HEK293 (cell line): ENCODE results near the gene GCNT4.

Source experiments
- KLF16 ChIP-seq: fragments of 450-650 bp; formaldehyde crosslinking; IDR thresholded peaks from 2 replicates; pipeline ENCODE4 v1.5.1; 2017; ENCODE audit warnings: missing biosample characterization, missing genetic modification characterization
- ZNF24 ChIP-seq: fragments of 450-650 bp; formaldehyde crosslinking; IDR thresholded peaks from 2 replicates; pipeline ENCODE4 v1.5.1; 2016; ENCODE audit warnings: missing biosample characterization, missing genetic modification characterization

DNA sequence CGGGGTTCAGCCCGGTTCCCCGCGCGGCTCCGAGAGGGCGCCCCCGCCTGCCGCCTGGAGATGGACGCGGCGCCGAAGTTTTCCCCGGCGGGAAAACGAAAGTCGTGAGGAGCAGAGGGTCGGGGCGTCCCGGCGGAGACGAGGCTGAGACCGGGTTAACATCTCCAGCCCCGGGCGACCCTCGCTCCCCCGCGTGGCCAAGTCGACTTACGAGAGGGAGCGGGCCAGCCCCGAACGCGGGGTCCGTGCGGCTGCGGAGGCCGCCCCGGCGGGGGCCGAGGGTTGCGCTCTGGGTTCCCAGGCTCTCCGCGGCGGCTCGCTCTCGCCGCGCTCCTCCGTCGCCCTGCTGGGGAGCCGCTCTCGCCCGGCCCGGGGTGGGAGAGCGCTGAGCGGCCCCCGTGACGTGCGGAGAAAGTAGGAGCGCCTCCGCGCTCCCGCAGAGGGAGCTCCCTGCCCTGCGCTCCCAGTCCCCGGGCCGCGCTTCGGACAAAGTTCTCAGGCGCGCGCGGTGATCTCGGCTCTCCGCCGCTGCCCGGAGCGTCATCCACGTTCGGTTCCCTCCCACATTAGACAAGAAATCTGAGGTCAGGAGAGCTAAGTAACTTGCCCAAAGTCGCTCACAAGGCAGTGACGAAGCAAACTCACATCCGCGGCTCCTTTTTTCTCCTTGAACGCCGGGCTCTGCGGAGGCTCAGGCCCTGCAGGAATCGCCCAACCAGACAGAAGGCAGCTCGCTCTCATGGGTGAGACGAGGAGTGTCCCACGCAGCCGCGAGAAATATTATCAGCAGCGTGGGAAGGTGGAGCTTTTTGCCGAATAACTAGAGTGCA is 1.2 kb upstream of the GCNT4 start:
- TF ChIP-seq KLF16 (no peak), ZNF24 (no peak)
